K562 treated with DMSO at 1 percent for 48 hours (cell line): ENCODE measurements around the gene SLC6A12. TPM values are rescaled to one million over a fixed set of nuclear protein-coding genes. Genes with fewer than 3 reads are reported as not detected.

Experiments used
- total RNA-seq: library from RNA; unstranded; fragments of 300-600 nt; gene quantifications from 2 replicates; pipeline ENCODE4 v1.2.3, GENCODE V29; 2022; ENCODE audit warnings: low replicate concordance; ENCODE audit errors: extremely low read depth

SLC6A12 gene
- not detected in 2 replicates for total RNA-seq

GRCh38 chr12:214003-214741 lies at the start of gene SLC6A12:
Gene SLC6A12, minus strand, starts transcription at chr12:214157. Its CDS starts 4,171 bp downstream, at chr12:209986.

GRCh38 chr12:262817-263216 lies 48.9 kb upstream of the SLC6A12 start, which contains the start of gene SLC6A13:
Gene SLC6A13, minus strand, starts transcription at chr12:262836. Its CDS starts 2,784 bp downstream, at chr12:260052.

Other genes starting within 250 kb of the SLC6A12 start
- gene IQSEC3, start 147.4 kb downstream of the SLC6A12 start, total RNA-seq: not detected in 2 replicates
- not detected in 2 replicates for gene SLC6A13, start 48.7 kb upstream of the SLC6A12 start, total RNA-seq
- not detected in 2 replicates for gene KDM5A, start 175.2 kb upstream of the SLC6A12 start, total RNA-seq
- gene CCDC77, start 187.5 kb upstream of the SLC6A12 start, total RNA-seq: not detected in 2 replicates
- not detected in 2 replicates for gene B4GALNT3, start 245.8 kb upstream of the SLC6A12 start, total RNA-seq